ENCODE results near the gene SAT1.

The SAT1 gene

DNA sequence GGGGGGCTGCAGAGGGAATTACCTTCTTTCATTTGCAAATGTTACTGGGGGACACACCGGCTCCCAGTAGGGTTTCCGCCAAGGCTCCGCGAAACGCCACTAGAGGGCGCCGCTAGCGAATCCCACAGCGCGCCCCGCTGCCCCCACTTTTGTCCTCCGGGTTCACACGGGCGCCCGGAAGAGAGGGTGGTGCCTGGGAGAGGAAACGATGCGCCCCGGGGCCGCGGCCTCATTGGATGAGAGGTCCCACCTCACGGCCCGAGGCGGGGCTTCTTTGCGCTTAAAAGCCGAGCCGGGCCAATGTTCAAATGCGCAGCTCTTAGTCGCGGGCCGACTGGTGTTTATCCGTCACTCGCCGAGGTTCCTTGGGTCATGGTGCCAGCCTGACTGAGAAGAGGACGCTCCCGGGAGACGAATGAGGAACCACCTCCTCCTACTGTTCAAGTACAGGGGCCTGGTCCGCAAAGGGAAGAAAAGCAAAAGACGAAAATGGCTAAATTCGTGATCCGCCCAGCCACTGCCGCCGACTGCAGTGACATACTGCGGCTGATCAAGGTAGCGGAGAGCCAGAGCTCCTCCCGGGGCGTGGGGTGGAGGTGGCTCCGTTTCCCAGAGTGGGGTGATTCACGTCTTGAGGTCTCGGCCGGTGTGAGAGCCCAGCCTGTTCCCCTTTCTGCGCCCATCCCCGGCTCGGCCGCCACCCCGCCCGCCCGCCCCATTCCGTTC is at the start of gene SAT1:
TSS of gene SAT1 (plus strand) at position 311 of the 726 bp plus-strand sequence. CDS start at position 490, 179 bp downstream.
- TF ChIP-seq, protein P1, sequence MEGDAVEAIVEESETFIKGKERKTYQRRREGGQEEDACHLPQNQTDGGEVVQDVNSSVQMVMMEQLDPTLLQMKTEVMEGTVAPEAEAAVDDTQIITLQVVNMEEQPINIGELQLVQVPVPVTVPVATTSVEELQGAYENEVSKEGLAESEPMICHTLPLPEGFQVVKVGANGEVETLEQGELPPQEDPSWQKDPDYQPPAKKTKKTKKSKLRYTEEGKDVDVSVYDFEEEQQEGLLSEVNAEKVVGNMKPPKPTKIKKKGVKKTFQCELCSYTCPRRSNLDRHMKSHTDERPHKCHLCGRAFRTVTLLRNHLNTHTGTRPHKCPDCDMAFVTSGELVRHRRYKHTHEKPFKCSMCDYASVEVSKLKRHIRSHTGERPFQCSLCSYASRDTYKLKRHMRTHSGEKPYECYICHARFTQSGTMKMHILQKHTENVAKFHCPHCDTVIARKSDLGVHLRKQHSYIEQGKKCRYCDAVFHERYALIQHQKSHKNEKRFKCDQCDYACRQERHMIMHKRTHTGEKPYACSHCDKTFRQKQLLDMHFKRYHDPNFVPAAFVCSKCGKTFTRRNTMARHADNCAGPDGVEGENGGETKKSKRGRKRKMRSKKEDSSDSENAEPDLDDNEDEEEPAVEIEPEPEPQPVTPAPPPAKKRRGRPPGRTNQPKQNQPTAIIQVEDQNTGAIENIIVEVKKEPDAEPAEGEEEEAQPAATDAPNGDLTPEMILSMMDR (conservative IDR thresholded peaks at IDR 0.05): peak; percentile 87
- peak within 1 kb of the TSS; percentile 77 for H3K27ac ChIP-seq

DNA sequence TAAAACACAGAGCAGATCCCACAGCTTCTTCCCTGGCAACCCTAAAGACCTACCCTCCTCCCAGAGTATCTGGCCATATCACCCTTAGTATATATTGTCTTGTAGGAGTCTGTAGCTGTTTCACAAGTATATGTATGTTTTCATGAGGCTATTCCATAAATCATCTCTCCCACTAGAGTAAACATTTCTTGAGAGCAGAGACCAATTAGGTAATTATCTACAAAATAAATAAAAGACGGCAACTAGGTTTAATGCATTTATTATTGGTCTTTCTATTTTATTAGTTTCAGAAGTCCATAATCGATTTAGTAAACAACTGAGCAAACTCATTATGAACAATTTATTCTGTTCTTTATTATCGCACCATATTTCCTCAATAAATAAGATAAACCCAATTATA is 46.9 kb upstream of the SAT1 start:
- TF ChIP-seq, protein P1 (conservative IDR thresholded peaks at IDR 0.05): no peak
- H3K27ac ChIP-seq: peak overlapping the region; percentile 36; the same call in 1 of the 2 replicates

DNA sequence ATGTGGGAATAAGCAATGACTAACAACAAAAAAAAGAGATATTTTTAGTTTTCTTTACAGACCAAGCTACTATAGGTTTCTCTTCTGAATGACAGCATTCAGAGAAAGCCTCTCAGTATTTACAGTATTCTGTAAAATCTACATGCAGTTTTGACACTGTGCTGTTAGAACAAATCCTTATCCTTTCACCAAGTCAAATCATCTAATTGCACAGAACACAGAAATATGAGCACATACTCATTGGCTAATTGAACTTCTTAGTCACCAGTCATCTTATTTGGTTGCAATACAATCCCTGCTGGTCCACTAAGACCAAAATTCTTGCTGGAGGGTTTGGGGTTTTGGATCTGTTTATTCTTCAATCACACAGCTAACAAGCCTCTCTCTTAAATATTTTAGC is 45.6 kb upstream of the SAT1 start:
- TF ChIP-seq, protein P1 (conservative IDR thresholded peaks at IDR 0.05): no peak
- H3K27ac ChIP-seq: no peak overlapping the region

GRCh38 chrX:23742174-23742696 is 40.7 kb upstream of the SAT1 start:
- TF ChIP-seq, protein P1 (conservative IDR thresholded peaks at IDR 0.05): no peak
- peak overlapping the region; percentile 66 for H3K27ac ChIP-seq

DNA sequence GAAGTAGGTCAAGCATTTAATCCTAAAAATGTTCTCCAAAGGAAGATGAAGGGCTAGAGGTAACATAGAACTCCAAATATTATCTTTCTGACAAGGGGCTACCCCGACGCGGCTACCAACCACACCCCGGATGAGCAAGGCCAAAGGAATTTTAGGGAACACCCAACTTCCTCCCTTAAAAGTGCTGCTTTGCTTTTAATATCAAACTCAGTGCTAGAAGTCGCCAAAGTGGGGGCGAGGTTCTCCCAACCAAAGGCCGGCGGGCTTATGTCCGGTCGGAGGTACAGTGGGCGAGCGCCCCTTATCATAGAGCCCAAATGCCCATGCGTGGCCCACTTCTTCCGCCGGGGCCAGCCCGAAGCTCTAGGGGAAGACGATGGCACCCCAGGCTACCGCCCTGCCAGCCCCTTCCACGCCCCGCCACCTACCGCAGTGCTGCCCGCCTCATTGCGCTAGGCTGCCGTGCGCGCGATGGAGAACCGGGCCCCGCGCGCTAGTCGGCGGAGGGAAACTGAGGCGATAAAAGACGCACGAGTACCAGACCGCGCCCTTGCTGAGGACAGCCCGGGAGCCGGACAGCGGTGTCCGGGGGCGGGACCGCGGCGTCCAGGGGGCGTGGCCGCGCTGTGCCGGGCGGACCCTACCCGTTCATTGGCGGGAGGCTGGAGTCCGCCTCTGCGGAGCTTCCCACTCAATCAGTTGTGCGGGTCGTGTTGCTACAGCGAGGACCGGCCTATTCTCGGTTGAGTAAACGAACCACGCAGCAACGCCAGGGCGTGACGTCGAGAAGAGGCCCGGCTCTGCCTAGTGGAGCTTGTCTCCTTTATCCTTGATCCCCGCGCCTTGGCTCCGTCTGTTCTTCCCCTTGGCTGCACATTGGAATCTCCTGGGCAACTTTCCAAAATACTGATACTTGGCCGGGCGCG is 40.0 kb upstream of the SAT1 start, which contains the start of gene ACOT9:
TSS of gene ACOT9 (minus strand) at position 580 of the 926 bp plus-strand sequence. CDS start at position 448, 132 bp downstream.
- H3K27ac ChIP-seq: peak within 1 kb of the TSS; percentile 66
- TF ChIP-seq, protein P1 (conservative IDR thresholded peaks at IDR 0.05): no peak

DNA sequence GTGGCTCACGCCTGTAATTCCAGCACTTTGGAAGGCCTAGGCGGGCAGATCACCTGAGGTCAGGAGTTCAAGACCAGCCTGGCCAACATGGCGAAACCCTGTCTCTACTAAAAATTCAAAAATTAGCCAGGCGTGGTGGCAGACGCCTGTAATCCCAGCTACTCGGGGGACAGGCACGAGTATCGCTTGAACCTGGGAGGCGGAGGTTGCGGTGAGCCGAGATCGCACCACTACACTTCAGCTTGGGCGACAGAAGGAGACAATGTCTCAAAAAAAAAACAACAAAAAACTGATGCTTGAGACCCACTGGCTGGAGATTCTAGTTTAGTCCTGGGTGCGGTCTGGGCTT is 39.4 kb upstream of the SAT1 start:
- peak overlapping the region; percentile 66 for H3K27ac ChIP-seq

GRCh38 chrX:23745786-23746185 is 37.2 kb upstream of the SAT1 start:
- TF ChIP-seq, protein P1 (conservative IDR thresholded peaks at IDR 0.05): no peak
- no peak overlapping the region for H3K27ac ChIP-seq

Data from VCaP (cell line).